Activated CD8-positive, alpha-beta memory T cell treated with anti-CD3 and anti-CD28 coated beads for 48 hours (primary cell): Measurements from ENCODE around the gene BMP7.
"Not testable (repeated sequence)": the region's sequence is repeated elsewhere in the genome, so short reads cannot be mapped to it uniquely, and the experiment has no call there.

Source experiments
- DNase-seq, 3 experiments: peaks; one replicate each; pipeline ENCODE4 v3.0.0-alpha.2; 2020; ENCODE audit warnings: low read depth in 2 of 3, low spot score in 2 of 3

The BMP7 gene

DNA sequence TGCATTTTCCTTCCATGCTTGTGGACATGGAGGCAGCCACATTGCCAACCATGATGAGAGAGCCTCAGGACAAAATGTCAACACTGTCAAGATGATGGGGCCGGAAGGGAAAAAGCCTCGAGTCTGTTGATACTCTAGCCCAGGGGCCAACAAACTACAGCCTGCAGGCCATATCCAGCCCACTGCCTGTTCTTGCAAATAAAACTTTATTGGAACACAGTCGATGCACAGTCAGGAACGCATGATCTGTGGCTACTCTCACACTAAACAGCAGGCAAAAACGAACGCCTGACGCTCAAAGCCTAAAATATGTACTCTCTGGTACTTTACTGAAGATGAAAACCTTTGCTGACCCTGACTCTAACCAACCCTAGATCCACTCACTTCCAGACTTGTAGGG, 72.3 kb downstream of the BMP7 start:
- DNase-seq: no peak

DNA sequence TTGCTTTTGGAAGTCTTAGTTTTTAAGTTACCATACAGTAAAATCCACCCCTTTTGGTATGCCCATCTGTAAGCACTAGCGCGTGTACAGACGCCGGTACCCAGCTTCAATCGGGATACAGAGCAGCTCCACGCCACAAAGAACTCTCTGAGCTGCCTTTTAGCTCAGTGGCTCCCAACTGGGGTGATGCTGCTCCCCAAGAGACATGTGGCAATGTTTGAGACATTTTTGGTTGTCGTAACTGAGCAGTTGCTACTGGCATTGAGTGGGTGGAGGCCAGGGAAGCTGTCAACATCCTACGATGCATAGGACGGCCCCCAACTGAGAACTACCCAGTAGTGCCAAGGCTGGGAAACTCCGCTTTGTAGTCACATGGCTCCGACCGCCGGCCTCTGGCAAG, 73.3 kb downstream of the BMP7 start:
- no peak for DNase-seq

DNA sequence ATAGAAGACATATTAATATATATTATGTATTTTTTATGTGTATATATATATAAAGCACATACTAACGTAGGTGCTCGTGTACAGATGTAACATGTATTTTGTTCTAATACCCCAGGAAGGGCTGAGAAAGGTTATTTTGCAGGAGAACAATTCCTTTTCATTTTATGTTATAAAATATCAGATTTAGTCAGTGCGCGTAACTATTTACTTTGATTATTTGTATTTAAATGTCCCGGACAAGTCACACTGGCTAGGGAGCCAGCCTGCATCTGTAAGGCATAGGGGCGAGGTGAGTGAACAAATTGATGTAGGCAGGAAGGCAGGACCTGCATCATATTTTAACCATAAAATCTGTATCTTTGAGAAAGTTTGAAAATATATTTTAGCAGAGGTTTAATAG, 74.1 kb downstream of the BMP7 start:
- no peak for DNase-seq

DNA sequence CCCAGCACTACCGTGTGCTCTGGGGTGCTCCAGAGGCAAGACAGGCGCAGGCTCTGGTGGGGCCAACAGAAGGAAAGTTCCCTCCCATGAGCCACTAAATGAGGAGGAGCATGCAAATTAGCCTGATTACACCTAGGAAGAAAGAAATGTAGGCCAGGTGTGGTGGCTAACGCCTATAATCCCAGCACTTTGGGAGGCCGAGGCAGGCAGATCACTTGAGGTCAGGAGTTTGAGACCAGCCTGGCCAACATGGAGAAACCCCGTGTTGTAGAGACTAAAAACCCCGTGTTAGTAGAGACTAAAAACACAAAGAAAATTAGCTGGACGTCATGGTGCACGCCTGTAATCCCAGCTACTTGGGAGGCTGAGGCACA, 75.2 kb downstream of the BMP7 start:
- not testable (repeated sequence) for DNase-seq

DNA sequence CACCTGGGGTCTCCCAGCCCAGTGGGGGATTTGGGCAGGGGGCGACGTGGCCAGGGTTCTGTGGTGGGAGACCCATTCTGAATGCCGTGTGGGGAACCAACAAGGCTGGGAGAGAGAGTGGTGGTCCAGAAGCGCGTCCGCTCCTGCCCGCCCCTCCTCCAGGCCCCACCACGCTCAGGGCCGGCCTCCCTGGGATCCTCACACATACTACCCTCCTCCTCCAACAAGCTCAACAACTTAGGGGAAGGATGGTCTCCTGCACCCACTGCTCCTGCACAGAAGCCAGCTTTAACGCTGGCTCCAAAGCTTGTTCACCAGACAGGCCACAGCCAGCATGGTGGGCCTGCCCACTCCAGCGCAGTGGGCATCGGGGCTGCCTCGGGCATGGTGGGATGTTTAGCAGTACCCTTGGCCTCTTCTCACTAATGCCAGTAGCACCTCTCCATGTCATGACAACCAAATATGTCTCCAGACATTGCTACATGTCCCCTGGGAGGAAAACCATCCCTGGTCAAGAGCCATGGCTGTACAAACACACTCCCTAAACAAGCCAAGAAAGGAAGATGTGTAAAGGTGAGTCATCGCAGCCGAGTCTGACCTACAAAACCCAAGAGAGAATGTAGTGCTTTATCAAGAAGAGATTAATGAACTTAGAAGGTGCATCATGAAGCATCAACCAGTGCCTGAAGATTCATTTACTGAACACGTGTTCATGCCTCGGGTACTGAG, 75.7 kb downstream of the BMP7 start:
- DNase-seq: no peak

DNA sequence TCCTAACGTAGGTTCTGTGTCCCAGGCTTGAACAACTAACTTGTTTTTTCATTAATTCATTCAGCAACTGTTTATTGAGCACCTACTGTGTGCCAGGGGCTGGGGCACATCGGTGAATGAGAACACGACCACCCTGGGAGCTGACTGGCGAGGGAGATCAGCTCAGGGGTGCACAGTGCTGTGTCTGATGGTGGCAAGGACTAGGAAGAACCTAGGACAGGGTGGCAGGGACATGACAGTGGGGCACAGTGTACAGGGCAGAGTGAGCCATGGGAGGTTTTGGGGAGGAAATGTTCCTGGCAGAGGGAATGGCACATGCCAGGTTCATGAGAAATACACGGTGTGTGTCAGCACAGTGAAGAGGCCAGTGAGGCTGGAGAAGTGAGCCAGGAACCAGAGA, 76.7 kb downstream of the BMP7 start:
- DNase-seq: no peak

DNA sequence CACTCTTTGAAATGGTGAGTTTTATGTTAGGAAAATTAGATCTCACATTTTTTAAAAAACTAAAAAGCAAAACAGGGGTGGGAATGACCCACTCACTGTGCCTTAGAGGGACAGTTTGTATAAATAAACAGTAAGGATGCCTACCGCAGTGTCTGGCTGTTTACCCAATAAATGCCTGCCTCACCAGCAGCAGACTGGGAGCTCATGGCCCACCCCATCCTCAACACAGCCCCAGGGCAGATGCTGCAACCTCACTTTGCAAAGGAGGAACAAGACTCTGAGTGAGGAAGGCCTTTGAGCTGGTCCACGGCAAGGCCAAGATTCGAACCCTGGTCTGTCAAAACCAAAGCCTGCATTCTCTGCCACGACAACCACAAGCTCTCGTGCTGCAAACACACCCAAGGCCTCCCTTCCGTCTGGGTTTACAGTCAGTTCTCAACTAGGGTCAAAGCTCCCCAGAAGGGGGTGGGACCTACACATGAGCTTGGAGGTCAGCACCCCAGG, 77.8 kb downstream of the BMP7 start:
- no peak for DNase-seq

DNA sequence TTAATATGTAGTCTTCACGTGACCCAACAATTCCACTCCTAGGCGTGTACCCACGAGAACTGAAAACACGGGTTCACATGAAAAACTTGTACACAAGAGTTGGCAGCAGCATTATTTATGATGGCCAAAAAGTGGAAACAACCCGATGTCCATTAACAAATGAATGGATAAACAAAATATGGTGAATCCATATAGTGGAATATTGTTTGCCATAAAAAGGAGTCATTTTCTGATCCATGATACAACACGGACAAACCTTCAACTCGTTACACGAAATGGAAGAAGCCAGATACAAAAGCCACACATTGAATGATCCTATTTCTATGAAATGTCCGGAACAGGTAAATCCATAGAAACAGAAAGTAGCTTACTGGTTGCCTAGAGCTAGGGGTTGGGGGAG, 78.4 kb downstream of the BMP7 start:
- DNase-seq: no peak

DNA sequence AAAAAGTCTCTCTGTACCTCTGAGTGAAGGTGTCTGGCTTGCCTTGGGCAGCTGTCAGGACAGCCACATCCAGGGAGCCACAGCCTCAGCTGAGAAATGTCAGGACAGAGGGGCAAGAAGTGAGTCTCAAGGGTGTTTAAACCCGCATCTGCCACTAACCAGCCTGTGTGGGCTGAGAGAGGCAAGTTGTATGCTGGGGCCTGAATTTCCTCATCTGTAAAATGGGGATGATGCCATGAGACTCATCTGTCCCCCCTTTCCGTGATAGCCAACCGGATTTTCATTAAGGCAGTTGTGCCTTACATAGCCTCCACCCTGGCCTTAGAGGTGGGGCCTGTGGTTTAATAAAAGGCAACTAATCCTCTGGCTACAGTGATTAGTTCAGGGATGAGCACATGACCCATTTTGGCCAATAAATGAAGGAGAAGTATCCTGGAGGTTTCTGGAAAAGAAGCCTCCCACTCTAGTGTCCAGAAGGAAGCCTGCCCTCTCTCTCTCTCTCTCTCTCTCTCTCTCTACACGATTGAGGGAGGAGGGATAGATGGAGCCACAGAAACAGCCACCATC, 79.3 kb downstream of the BMP7 start:
- DNase-seq: no peak

DNA sequence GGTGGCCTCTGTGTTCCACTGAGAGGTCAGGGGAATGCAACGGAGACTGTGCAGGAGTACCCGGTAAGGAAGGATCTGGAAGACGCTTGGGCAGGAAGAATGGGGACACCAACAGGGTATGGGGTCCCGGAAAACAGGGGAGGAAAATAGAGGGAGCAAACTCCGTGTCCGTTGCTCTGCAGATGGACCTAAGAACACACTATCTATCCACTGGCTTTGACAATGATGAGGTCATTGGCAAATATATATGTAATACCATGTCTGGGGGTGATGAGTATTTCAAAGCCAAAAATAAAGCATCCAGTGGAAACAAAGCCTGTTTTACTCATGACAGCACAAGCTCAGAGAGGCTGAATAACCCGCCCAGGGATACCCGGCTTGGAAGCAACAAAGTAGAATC, 80.2 kb downstream of the BMP7 start:
- no peak for DNase-seq

DNA sequence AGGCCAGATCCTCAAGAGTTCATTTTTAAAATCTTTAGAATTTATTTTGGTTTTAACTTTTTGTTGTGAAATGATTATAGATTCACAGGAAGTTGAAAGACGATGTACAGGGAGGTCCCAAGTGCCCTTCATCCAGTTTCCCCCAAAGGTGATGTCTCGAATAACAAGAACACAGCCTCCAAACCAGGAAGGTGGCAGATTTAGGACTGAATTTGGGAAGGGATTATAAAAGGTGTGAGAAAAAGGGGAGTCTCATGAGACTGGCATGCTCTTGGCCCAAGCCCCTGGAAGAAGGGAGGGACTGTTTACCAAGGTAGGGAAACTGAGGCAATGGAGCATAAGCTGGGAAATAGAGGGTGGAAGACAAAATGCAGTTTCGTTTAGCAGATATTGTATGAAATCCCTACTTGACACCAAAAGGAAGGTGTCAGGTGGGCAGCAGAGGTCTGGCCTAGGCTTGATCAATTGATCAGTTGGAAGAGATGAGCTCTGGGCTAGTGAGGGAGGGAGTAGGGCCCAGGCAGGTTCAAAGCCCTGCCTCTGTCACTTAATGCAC, 81.2 kb downstream of the BMP7 start:
- DNase-seq: no peak

DNA sequence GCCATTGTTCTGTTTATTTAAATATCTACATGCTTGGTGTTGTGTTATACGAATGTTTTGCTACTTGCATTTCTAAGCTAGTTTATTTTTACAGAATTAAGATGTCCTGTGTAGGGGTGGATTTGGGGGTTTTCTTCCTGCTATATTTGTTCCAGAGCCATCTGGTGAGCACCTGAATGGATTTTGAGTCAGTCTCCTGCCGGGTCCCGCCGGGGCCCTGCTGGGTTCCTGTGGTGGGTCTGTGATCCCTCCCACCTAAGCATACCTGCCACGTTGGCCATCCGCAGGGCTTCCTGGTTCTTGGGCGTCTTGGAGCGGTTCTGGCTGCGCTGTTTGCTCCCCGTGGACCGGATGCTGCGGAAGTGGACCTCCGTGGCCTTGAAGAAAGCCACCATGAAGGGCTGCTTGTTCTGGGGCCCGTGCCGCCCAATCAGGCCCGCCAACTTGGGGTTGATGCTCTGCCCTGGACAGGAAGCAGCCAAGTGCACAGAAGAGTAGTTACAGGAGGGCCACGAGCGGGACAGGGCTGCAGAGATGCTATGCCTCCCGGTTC, 82.9 kb downstream of the BMP7 start:
- DNase-seq: no peak

DNA sequence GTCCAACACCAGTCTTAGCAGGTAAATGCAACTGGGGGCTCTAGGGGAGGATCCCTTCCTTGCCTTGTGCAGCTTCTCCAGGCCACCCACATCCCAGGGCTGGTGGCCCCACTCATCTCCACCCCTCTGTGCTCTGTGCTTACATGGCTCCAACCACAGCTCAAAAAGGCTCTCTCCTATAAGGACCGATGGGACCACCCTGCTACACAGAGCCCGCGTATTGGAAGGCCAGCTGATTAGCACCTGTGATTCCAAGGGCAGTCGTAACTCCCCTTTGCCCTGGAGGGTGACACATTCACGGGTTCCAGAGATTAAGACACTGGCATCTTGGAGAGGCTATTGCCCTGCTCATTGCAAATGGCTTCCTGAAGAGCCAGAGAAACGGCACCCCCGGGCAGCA, 84.8 kb downstream of the BMP7 start:
- no peak for DNase-seq

DNA sequence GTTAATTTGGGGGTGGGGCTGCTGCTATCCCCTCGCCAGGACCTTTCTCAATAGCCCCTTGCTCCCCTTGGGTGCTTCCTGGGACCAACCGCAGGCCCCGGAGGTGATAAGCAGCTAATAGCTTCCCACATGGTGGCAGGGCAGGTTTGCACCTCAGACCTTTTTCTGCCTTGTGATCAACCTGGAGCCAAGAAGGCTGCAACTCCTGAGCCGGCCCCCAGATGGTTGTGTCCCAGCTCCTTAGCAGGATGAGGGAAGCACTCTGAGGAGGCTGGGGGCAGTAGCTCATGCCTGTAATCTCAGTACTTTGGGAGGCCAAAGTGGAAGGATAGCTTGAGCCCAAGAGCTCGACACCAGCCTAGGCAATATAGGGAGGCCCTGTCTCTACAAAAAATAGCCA, 85.5 kb downstream of the BMP7 start:
- DNase-seq: no peak

DNA sequence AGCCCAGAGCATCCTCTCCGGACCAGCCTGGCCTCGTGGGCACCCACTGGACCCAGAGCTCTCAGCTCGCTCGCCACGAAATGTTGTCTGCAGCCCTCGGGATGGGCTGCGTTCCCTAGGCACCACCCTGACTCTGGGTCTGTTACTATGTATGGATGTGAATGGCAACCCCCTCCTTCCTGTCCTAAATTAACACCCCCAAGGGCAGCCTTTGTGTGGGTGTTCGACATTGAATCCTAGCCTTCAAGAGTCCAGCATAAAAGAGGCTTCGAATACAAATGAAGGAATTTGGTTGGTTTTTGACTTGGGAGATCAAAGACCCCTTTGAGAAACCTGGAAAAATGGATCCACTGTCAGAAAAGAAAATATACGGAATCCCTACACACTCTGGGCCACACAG, 86.1 kb downstream of the BMP7 start:
- no peak for DNase-seq

DNA sequence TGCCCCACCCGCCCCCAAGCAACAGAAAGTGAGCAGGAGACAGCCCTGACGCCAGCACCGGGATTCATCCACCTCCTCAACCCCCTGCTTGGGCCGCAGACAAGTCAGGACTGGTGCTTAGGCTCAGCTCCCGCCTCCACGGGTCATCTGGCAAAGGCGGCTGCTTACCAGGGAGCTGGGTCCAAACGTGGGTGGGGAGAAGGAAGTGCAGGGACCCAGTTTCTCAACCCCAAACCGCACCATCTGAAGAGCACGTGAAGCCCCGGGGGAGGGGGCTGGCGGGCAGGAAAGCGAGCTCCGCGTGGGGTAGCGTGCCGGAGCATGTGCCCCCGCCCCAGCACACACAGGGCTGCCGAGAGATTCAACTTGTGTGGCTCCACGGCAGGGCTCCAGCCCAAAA, 87.2 kb downstream of the BMP7 start:
- DNase-seq: no peak

DNA sequence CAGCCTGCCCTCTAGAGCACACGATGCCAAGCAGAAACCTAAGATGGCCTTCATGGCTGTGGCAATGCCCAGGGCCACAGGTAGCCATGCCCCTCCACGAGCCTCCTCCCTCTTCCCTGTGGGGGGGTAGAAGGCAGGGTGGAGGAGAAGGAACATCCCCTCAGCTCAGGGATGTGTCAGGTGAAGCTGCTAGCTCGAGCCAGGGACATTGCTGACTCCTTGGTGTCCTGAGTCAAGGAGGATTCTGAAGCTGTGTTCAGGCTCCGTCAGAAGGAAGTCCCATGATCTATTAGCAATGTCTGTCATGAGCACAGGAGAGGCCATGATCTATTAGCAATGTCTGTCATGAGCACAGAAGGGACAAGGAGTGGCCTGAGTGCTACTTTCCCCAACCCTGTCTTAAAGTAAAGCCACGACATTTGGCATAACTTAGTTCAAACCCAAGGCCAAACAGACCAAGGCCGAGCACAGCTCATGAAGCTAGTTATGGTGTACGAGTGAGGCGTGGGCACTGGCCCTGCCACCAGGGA, 87.8 kb downstream of the BMP7 start:
- DNase-seq: no peak

DNA sequence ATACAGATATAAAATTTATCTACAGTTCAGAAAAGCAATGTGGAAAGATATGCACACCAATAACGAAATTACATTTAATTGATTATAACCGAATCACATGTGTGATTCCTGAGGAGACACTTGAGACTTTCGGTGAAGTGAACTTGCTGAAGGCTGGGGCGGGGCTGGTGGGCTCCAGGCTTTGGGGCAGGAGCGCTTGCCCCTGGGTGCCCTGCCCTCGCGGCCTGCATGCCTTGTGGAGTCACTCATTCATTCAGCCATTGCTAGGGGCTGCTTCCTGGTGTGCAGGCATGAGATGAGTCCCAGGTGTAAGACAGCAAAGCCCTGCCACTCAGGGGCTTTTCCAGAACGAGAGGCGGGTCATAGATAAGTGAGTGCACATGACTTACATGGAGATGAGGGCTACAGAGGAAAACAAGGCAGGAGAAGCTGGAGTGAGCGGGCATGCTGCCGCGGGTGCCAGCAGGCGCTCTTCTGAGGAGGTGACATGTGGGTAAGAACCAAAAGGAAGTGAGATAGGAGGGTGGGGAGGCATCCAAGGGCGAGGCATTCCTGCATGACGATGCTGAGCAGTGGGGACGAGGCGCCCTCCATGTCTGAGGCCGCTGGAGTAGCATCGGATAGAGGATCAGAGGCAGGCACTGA, 88.7 kb downstream of the BMP7 start:
- DNase-seq: no peak

DNA sequence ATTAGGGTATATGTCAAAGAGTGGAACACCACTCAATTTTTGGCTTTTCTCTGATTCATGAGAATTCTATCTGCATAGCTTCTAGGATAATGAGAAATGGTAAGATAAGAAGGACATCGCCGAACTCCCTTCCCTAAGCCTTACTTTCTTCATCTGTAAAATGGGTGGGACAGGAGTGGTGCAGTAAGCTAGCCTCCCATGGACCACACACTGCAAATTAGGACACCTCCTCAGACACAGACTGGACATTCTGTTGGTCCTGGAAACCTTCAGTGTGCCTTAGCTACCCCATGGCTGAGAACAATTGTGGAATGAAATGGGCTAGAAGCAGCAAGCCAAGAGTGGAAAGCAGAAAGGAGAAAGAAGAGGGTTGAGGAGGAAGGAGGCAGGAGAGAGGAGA, 89.6 kb downstream of the BMP7 start:
- DNase-seq: no peak

DNA sequence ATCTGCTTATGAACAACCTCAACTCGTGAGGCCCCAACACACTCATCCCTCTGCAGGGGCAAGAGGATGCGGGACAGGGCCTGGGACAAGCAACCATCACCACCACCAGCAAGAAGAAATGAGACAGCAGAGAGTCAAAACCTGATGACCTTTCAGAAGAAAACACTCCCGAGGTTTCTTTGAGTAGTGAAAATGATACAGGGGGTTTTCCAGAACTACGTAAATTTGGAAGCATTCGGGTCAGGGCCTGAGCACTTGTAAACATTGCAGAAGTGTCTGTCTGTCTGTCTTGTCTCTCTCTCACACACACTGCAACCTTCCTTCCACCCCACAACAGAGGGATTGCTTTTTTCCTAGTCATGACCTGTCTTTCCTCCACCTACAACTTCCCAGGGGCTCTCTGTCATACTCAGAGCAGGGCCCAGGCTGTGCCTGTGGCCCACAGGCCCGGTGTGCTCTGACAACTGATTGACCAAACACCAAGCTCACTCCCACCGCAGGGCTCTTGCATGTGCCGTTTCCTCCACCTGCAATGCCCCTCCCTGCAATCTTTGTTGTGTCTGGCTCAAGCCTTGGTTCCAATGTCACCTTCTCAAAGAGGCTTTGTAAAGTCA, 90.9 kb downstream of the BMP7 start:
- DNase-seq: no peak

DNA sequence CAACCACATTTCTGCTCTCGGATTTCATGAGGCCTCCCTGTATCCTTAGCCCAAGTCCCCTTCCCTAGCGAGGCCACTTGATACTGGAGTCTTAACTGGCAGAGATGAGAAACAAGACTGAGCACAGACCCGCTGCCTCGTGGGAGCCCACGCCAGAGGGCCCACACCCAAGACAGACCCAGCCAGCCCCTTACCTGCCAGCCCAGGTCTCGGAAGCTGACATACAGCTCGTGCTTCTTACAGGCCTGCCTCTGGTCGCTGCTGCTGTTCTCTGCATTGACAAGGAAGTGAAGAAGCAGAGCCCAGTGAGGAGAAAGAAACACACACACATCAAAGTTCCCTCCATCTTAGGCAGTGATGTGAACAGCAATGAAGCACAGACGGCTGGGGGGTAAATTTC, 91.7 kb downstream of the BMP7 start:
- DNase-seq: no peak
